HG03558 (cell line): Measurements from ENCODE around the gene ARX.

Source experiments
- ATAC-seq: cut with Tn5 transposase; IDR thresholded peaks from one replicate; pipeline ENCODE4 v1.9.1; 2021; ENCODE audit warnings: moderate number of reproducible peaks; ENCODE audit not compliant: unreplicated experiment; ENCODE audit errors: extremely low read depth

The ARX gene

GRCh38 chrX:24954732-24955131, 61.0 kb downstream of the ARX start:
- no peak for ATAC-seq
